ENCODE results near the gene FBXO4.
A peak's percentile ranks its signal among the peaks of the same experiment; 100 is the strongest.

Gene FBXO4, protein sequence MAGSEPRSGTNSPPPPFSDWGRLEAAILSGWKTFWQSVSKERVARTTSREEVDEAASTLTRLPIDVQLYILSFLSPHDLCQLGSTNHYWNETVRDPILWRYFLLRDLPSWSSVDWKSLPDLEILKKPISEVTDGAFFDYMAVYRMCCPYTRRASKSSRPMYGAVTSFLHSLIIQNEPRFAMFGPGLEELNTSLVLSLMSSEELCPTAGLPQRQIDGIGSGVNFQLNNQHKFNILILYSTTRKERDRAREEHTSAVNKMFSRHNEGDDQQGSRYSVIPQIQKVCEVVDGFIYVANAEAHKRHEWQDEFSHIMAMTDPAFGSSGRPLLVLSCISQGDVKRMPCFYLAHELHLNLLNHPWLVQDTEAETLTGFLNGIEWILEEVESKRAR

DNA sequence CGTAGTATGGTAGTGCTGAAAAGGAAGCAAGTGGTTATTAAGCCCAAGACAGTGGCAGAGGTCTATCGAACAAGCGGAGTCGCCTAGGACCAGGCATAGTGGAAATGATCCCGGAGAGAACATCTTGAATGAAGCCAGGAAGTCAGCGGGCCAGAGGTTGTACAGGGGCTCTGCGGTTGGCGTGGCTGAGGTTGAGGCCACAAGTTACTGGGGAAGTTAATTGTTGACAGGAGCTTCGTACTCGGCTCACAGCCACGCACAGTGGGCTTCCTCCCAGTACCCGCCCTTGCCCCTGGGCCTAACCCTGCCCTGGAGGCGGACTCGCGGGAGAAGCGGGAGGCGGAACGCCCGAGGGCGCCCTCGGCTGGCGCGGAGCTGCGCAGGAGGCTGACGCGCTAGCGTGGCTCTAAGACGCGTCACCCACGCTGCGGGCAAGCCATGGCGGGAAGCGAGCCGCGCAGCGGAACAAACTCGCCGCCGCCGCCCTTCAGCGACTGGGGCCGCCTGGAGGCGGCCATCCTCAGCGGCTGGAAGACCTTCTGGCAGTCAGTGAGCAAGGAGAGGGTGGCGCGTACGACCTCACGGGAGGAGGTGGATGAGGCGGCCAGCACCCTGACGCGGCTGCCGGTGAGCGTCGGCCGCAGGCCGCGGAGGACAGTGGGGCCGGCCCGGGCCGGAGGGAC is at the start of gene FBXO4:
TSS of gene FBXO4 (plus strand) at position 410 of the 683 bp plus-strand sequence. CDS start at position 439, 29 bp downstream.
- DNase-seq (ENCODE audit: low read depth) = peak; percentile 82

DNA sequence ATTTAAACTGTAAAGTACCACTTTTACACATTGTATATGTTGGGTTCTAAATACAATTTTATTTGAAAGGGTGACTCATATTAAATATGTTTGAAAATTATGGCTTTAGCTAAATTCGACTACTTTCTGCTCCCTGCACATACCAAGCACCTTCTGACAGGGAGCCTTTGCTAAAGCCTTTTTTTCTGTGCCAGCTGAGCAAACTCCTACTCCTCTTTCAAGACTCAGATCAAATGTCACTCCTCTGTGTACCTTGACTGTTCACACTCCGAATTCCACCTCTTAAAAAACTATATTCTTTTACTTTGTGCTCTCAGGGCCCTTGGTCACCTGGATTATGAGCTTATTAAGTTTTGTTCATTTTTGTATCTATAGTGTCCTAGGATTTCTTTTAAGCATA is 48.4 kb upstream of the FBXO4 start:
- DNase-seq (ENCODE audit: low read depth) = no peak

DNA sequence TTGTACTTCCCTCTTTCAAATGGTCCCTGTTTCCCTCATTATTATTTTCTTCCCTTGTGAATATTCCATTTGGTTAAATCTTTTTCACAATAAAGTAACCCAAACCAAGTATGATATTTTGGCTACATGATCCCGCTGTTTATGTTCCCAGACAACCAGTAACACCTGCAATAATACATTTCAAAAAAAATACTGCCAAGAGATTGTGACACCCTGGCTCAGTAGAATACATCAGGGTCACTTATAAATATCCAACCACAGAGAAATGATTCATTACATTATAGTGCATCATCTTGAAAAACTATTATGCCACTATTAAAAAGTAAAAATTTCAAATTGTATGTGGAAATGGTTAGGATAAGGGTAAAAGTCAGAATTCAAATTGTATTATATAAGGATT is 47.7 kb upstream of the FBXO4 start:
- DNase-seq (ENCODE audit: low read depth) = no peak

DNA sequence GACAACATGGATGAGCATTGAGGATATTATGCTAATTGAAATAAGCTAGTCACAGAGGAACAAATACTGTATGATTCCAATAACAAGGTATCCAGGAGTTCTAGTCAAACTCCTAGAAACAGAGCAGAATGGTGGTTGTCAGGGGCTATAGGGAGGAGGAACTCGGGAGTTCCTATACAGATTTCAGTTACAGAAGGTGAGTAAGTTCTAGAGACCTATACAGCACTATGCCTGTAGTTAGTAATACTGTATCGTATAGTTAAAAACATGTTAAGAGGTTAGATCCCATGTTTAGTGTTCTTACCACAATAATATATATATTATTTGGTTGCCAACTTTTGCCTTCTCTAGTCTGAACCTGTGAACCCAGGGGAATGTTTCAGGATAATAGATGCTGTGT is 46.9 kb upstream of the FBXO4 start:
- no peak for DNase-seq (ENCODE audit: low read depth)

DNA sequence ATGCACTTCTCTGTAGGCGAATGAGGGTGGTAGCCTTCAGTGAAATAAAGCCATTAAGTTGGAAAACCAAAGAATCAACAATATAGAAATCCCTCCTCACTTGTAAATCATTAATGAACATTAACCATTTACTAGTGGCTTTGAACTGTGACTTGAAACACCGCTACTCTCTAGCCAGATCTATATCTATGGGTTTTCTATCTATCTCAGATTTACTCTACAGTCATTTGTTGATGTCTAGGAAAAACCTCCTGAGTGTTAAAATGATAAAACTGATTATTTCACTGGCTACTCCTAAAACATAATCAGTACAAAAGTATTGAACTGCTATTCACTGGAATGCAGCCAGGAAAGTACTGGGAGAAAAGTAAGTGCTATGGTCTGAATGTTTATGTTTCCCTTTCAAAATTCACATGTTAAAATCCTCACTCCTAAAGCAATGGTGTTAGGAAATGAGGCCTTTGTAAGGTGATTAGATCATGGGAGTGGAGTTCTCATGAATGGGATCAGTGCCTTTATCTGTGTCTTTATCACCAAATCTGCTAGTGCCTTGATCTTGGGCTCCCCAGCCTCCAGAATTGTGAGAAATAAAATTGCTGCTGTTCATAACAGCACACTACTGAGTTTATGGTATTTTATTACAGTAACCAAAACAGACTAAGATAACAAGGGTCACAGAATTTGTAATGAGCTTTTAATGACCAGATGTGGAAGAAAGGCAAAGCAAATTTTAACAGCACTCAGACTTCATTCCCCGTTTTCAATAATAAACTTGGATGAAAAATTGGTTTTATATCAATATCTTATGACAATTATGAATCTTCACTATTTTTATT is 46.2 kb upstream of the FBXO4 start:
- no peak for DNase-seq (ENCODE audit: low read depth)

DNA sequence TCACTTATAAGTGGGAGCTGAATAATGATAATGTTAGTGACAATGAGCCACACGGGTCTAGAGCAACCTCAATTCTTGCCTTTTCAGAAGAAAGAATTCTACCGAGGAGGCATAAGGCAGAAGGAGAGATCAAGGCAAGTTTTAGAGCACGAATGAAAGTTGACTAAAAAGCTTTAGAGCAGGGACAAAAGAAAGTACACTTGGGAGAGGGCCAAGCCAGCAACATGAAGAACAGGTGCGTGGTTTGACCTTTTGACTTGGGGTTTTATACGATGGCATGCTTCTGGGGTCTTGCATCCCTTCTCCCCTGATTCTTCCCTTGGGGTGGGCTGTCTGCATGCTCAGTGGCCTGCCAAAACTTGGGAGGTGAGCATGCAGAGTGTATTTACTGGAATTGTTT is 42.3 kb upstream of the FBXO4 start:
- DNase-seq (ENCODE audit: low read depth) = no peak

DNA sequence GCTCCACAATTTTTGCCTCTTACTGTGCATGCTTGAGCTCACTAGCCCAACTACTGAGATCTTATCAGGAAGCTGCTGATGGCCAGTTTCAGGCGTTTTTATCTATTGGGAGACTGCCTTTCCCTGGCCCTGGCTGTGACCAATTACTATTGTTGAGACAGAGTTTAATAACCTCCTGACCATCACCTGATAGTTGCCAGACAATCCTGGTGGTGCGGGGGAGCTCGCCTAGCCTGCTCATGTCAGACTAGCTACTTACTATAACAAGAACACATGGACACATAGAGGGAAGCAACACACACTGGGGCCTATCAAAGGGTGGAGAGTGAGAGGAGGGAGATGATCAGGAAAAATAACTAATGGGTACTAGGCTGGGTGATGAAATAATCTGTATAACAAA is 41.8 kb upstream of the FBXO4 start:
- DNase-seq (ENCODE audit: low read depth) = no peak

DNA sequence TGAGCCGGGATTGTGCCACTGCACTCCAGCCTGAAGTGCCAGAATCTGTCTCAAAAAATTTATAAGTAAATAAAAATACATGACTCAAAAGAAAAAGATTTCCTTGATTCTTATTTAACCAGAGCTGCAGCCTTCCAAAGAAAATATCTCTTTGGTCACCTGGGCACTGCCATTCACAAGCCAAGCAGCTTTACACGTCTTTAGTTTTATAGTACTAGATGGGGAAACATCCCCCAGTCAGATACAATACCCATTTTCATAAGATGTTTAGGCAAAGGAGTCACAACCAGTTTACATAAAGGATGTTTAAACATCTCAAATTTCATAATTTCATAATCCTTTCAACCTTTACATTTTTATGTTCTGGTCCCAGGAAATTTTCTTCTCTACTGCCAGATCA is 41.1 kb upstream of the FBXO4 start:
- no peak for DNase-seq (ENCODE audit: low read depth)

DNA sequence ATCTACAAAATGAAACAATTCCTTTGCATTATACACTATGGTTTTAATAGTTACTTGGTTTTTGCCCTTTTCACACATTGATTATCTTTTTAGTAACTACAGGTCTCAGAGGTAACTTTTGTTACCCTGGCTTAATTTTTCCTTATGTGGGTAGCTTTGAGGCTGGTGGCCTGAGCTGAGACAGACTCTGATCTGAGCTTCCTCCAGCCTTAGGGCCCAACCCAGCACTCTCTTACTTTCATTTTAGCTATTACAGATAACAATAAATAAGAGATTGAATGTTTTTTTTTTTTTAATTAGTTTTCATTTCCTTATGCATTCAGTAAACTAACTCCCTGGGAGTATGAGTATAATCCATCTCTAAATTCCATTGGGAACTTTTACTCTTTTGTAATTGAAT is 39.8 kb upstream of the FBXO4 start:
- no peak for DNase-seq (ENCODE audit: low read depth)

DNA sequence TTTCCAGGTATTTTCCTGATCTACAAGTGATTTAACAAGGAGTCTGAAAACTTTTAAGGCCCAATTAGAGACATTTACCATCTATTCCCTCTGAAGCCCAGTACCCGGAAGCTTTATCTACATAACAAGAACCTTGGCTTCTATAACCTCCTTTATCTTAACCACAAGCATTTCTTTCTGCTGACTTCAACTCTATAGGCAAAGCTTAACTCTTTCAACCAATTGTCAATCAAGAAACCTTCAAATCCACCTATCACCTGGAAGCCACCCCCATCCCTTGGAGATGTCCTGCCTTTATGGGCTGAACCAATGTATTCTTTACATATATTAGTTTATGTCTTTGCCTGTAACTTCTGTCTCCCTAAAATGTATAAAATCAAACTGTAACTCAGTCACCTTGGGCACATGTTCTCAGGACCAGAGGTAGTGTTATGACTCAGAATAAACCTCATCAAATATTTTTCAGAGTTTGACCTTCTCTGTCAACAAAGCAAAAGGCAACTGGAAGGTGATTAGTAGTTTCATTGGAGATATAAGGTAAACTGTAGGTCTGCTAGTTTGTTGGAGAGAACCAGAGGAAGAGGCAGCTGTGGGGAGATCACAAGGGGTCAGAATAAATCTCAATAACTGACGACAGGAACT is 33.9 kb upstream of the FBXO4 start:
- no peak for DNase-seq (ENCODE audit: low read depth)

DNA sequence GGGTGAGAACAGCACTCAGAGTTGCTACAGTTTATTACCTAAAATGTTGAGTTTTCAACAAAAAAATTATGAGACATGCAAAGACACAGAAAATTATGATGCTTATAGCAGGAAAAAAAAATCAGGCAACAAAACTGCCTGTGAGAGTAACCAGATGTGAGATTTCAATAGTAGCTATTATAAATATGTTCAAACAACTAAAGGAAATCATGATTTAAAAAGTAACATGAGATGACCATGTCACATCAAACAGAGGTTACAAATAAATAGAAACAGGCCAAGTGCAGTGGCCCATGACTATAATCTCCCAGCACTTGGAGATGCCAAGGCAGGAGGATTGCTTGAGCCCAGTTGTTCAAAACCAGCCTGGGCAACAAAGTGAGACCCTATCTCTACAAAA is 33.0 kb upstream of the FBXO4 start:
- no peak for DNase-seq (ENCODE audit: low read depth)

DNA sequence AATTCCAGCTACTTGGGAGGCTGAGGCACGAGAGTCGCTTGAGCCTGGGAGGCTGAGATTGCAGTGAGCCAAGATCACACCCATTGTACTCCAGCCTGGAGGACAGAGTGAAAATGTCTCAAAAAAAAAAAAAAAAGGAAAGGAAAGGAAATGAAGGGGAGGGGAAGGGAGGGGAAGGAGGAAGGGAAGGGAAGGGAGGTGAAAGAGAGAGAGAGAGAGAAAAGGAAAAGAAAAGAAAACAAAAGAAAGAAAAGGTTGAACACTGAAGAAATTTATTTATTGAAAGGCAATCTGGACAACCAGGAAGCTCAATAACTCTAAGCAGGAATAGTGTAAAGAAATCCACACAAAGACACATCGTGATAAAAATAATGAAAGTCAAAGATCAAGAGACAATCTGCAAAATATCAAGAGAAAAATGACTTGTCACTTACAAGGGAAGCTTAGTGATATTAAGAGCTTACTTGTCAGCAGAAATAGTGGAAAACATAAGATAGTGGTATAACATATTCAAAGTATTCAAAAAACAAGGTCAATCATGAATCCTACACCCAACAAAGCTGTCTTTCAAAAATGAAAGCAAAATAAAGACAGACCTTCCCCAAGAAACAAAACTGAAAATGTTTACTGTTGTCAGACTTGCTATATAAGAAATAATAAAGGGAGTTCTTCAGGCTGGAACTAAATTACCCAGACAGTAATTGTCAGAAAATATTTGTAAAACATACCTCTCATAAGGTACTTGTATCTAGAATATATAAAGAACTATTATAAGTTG is 31.8 kb upstream of the FBXO4 start:
- no peak for DNase-seq (ENCODE audit: low read depth)

DNA sequence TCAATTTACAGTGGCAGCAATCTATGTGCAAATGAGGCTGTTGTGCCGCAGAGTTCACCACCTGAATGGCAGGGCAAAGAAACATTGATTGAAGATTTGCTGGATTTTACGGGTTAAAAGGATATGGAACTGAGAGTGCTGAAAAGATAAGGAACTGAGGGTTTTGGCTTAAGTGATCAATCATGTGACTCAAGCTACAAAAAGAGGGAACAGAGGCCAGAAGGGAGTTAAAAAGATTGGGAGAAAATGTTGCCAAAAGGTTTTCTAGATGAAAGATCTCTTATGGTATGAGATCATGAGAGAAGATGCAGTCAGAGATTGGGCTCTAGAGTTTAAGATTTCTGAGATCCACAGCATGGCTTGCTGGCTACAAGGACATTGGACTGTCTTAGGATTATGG is 28.9 kb upstream of the FBXO4 start:
- DNase-seq (ENCODE audit: low read depth) = no peak

DNA sequence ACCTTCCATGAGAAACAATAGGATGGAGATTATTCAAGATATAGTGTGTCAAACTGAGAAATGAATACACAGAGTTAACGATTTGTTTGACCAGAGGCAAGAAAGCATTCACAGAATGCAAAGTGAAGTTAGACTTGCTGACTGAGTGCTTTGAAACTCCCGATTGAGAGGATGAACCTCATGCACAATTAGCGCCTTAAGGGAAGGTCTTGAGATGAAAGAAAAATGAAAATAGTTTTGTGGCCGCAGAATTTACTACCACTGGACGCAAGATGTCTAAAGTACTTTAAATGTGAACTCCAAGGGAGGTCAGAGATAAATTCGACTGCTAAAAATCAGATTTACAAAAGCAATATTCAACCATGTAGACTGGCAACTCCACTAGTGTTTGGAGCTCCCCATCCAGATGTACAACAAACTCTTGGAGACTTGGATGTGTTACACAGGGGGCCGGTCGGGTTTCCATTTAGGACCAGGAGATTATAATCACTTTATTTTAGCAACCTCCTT is 21.6 kb upstream of the FBXO4 start:
- DNase-seq (ENCODE audit: low read depth) = no peak

DNA sequence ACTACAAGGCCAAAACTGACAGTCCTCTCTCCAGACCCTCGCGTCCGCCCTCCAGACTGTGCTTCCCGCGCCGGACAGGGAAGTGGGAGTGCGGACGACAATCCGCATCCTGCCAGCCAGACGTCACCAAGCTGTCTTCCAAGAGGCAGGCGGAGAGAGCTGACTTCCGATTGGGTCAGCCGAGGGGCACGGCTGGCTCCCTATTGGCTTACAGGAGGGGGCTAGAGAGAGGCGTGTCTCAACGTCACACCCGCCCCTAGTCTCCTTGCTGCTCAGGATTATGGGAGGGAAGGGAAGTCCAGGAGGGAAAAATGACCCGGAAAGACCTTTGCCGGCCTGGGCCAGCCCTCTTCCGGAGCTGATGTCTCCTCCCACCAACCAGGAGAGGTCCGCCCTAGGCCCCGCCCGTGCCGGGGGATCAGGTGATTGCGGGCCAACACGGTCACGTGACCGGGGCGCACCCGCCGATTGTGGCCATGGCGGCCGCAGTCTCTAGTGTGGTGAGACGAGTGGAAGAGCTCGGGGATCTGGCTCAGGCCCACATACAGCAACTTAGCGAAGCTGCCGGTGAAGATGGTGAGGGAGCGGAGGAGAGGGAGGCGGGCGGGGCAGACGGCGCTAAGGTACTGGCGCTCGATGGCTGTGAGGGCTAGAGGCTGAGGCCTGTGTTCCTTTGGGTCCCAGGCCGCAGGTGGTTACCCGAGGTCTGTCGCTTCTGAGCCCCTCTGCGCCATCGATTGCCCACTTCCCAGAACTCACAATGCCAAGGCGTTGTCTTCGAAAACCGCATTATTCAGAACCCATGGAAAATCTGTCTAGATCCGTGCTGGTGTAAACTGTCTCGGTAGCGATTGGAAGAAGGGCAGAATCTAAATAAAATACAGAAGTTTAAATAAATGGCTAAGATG is 20.9 kb upstream of the FBXO4 start, which contains the start of gene RIMOC1:
TSS of gene RIMOC1 (plus strand) at position 453 of the 908 bp plus-strand sequence. CDS start at position 477, 24 bp downstream.
- DNase-seq (ENCODE audit: low read depth) = peak; percentile 100

DNA sequence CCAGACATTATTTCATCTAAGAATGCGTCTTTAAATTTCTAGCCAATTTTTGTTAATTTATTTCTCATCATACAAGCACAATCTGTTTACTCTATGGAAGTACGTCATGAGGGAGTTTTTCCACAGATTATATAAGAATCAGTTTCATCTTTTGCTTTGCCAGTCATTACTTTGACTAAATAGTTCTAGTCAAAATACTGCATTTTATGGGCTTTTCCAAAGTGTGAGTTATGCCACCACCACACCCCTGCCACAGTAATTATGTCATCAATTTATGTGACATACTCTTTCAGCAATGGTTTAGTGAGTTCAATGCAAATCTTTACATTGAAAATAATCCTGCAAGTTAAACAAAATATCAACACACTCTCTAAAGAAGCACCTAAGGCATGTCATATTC is 18.9 kb upstream of the FBXO4 start:
- DNase-seq (ENCODE audit: low read depth) = no peak

DNA sequence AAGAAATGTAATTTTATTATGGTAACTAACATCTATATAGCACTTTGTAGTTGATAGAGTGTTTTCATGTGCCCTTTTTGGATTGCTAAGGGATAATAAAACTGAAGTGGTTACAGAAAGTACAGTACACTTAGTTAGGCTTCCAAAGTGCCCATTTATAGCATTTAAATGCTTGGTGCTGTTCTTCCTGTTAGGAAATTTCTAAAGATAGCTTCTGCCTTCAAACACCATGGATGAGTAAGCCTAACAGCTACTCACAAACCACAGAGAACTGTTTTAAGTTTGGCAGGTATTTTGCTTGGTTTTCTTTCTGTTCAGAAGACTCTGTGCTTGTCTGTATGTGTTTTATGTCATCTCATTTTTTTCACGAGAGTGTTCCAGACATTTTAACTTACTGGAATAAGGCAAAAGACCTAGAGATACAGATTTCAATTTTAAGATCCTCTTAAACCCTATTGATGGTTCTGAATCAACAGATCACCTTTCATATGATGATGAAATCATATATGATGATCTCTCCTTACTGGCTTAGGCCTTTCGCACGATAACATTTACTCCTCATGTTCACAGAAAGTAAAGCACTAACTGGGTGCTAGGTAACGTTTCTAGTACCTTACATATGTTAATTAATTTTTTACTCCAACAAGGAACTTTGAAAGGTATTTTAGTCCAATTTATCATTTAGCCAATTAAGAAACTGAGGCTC is 16.6 kb upstream of the FBXO4 start:
- peak; percentile 78 for DNase-seq (ENCODE audit: low read depth)

DNA sequence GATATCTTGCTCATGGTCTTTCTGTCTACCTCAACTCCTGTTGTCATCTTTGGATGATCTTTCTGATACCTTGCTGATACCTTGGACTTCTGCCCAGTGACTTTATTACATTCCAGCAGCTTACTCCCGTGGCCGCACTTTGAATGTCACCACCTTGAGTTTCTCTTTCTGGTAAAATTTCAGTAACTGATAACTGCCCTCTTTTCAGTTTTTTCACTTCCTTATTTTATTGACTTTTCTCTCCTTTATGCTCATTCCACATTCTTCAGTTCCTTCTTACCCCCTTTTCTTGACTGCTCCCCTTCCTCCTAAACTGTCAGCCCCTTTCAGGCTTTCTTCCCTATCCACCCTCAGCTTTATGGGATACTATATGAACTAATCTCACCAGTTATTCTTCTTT is 7.0 kb upstream of the FBXO4 start:
- DNase-seq (ENCODE audit: low read depth) = no peak

DNA sequence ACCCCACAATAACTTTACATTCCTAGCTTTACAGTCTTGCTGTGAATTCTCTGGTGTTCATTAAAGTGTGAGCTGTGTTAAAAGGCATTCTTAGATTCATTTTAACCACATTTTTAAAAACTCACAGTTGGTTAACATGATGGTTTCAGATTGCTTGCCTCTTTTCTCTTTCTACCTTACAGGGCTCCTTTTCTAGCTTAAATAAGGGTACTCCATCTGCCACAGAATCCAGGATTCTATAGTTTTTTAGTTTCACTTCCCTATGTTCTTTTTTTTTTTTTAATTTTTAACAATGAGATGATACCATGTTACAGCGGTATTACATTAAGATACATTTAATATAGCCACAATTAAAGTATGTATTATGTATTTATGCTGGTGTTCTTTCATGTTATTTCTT is 3.9 kb upstream of the FBXO4 start:
- DNase-seq (ENCODE audit: low read depth) = no peak
